GM18519 (cell line): ENCODE data around the gene RB1.

ENCODE experiments used
- ATAC-seq: cut with Tn5 transposase; IDR thresholded peaks from one replicate; pipeline ENCODE4 v1.9.1; 2021; ENCODE audit warnings: mild to moderate bottlenecking, moderate library complexity; ENCODE audit not compliant: unreplicated experiment, low FRiP score

RB1 gene

DNA sequence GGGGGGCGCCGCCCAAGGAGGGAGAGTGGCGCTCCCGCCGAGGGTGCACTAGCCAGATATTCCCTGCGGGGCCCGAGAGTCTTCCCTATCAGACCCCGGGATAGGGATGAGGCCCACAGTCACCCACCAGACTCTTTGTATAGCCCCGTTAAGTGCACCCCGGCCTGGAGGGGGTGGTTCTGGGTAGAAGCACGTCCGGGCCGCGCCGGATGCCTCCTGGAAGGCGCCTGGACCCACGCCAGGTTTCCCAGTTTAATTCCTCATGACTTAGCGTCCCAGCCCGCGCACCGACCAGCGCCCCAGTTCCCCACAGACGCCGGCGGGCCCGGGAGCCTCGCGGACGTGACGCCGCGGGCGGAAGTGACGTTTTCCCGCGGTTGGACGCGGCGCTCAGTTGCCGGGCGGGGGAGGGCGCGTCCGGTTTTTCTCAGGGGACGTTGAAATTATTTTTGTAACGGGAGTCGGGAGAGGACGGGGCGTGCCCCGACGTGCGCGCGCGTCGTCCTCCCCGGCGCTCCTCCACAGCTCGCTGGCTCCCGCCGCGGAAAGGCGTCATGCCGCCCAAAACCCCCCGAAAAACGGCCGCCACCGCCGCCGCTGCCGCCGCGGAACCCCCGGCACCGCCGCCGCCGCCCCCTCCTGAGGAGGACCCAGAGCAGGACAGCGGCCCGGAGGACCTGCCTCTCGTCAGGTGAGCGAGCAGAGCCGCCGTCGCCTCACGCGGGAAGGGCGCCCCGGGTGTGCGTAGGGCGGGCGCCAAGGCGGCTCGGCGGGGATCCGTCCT is at the start of gene RB1:
Gene RB1, plus strand, starts transcription at position 393 of the 784 bp plus-strand sequence. Its CDS starts 162 bp downstream, at position 555.
- peak; percentile 60 for ATAC-seq

DNA sequence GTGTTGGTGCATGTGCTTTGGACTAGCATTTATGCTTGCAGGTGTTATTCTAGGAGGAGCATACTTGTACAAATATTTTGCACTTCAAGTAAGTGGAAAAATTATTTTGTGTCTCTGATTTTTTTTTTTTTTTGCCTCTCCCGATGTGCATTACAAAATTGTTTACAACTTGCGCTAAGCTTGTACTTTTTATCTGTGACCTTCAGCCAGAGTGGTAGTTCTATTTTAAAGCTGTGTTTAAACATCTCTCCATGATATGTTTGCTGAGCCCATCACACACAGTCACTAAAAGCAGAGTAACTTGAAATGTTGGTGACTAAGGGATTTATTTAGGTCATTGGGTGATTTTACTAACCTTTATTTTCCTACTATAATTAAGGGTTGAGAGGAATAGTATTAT is 49.7 kb upstream of the RB1 start:
- ATAC-seq = no peak

DNA sequence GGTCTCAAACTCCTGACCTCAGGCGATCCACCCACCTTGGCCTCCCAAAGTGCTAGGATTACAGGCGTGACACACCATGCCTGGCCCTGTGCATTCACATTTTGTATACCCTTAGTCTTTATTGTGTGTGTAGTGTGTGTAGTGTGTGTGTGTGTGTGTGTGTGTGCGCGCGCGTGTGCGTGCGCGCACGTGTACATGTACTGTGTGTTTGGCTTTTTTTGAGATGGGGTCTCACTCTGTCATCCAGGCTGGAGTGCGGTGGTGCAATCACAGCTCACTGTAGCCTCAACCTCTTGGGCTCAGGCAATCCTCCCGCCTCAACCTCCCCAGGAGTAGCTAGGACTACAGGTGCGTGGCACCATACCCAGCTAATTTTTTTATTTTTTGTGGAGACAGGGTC is 48.5 kb upstream of the RB1 start:
- no peak for ATAC-seq

DNA sequence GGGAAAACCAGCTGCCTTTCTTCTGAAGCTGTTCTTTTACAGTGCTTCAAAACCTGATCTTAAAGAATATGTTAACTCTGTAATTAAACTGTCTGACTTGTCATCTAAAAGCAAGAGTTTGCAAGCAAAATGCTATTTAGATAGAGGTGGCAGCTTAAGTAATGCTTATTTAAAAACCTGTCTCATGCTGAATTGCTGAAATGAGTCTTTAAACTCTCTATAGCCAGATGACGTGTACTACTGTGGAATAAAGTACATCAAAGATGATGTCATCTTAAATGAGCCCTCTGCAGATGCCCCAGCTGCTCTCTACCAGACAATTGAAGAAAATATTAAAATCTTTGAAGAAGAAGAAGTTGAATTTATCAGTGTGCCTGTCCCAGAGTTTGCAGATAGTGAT is 47.6 kb upstream of the RB1 start:
- no peak for ATAC-seq

DNA sequence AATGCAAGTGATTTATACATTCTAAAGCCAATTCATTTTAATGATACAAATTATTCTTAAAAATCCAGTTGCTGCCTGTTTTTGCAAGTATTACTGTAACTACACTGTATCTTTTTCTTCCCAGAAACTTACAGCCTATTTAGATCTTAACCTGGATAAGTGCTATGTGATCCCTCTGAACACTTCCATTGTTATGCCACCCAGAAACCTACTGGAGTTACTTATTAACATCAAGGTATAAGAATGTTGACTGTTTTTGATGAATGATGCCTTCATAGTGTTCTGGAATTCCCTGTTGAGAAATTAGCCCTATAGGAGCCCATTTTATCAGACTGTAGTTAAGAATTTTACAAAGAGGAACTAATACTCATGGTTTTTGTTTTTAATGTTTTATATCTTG is 45.5 kb upstream of the RB1 start:
- no peak for ATAC-seq

DNA sequence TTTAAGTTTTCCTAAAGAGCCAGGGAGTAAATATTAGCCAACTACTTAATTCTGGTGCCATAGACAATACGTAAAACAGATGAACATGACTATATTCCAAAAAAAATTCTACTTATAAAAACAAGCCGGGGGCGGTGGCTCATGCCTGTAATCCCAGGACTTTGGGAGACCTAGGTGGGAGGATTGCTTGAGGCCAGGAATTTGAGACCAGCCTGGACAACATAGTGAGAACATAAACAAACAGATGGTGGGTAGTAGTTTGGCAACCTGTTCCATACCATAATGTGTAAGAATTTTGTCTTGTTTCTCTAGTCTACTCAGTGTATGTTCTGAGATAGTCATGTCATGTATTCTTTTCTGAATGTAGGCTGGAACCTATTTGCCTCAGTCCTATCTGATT is 45.1 kb upstream of the RB1 start:
- no peak for ATAC-seq

DNA sequence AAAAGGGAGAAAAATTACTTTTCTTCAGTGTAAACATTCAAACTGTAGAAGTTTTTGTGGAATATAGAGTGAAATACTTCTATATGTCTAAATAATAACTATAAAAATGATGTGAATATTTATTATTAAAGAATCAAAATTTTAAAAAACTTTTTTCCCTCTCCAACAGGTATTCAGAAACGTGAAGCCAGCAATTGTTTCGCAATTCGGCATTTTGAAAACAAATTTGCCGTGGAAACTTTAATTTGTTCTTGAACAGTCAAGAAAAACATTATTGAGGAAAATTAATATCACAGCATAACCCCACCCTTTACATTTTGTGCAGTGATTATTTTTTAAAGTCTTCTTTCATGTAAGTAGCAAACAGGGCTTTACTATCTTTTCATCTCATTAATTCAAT is 42.6 kb upstream of the RB1 start:
- ATAC-seq = no peak

DNA sequence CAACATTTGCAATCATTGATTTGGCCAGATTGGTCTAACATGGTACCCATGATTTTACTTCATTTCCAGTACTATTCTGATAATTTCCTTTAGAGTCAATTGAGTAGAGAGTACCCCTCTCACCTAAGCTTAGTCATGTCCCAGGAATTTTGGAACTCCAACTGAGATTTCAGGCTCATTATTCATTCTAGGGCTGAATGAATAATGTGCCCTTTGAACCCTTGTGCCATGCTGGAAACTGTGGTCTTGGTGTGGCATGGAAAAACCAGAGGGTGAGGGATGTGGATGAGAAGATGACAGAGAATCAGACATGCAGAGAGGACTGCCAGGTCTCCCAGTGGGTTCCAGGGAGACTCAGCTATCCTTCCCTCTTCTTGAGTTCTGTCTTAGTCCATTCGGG is 40.4 kb upstream of the RB1 start:
- no peak for ATAC-seq

DNA sequence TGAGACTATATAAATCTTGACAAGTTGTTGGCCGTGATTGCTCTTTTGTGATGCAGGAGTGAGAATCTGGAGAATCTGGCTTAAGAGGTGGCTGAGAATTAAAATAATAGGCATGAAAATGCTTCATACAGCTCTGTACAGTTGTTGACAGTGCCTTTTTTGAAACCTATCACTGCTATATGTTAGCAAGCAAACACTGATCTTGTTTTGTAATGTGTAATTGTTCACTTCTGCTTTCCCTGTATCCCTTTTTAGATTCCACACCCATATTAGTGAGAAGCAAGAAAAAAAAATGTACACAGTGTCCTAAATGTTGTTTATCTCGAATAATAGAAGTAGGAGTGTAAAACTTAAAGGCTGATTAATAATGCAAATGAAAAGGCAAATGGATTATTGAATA is 39.5 kb upstream of the RB1 start:
- ATAC-seq = no peak

DNA sequence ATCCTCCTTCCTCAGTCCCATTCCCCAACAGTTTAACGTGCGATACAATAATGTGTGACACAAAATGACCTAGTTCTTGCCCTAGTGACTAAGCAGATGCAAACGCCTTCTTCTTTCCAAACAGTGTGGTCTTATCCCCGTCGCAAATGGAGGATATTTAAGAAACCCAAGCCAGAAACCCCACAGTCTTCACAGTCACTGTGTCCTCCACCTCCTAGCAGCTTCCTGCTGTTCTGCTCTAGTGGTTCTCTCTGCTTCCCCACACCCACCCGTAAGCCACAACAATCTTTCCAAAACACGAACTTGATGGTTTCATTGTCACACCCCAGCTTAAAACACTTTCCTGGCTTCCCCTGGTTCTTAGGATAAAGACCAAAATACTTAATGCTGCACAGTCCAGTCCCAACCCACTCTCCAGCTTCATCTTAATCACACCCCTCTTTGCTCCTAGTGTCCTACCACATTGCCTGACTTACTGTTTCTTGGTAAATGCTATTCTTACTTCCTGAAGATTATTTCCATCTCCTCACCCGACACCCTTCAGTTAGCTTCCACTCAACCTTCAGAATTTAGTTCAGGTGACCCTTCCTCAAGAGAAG is 38.2 kb upstream of the RB1 start:
- ATAC-seq = no peak

DNA sequence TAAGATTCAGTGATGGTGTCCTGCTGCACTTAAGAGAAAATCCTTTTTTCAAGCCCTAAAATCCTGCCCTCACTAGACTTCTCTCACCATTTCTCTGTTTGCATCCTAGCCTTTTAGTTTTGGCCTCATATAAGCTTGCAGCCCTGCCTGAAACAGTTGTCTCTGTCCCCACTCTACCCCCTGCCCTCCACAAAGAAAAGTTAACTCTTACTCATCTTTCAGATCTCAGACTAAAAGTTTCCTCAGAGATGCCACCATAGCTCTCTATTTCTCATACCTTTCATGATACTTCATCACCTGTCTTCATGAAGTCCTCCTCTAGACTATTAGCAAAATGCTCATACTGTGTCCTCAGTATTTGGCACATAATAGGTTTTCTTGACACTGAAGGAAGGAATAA is 37.4 kb upstream of the RB1 start:
- ATAC-seq = no peak

DNA sequence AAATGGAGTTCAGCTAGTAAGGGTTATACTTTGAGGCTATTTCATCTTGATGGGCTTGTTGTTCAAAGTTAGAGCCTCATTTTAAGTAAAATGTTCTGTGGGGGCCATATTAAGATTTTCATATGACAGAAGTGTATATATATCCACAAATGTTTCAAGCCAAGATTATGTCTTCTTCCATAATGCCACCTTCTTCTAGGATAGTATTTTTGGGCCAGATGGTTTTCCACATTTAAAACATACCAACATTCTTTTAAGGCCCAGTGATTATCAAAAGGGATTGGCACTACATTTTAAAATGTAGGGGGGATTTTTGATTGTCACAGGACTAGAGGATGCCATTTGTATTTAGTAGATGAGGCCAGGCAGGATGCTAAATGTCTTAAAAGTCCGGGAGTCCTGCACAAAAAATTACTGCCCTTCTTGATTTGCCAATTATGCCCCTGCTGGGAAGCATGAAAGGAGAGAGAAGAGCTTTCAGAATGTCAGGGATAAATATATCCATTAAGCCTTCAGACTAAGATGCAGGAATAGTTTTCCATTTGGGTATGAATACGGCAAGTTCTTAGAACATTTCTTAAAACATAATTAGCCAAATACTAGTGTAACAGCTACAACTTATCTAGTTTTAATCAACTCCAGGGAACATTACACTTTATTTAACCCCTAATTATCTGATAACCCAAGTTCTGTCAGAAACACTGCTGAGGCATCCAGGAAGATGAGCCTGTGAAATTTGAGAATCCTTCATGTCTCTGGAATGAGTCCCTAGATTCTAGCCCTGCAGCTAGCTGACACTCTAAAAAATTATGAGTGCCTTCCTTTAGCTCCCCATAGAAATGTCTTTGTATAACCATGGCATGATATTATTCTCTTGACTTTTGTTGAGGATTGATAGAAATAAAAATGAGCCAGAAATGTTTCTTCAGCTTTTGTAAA is 36.6 kb upstream of the RB1 start:
- ATAC-seq = no peak

DNA sequence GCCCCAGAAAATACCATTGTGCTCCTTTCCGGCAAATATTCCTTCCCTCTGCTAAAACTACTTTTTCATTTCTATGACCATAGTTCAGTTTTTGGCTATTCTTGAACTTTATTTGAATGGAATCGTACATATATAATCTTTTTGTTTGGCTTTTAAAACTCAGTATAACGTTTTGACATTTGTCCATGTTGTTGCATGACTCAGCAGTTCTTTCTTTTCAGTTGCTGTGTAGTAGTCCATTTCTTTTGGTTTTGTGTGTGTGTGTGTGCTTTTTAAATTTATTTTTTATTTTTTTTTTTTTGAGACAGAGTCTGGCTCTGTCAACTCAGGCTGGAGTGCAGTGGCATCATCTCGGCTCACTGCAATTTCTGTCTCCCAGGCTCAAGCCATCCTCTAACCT is 35.5 kb upstream of the RB1 start:
- ATAC-seq = no peak

DNA sequence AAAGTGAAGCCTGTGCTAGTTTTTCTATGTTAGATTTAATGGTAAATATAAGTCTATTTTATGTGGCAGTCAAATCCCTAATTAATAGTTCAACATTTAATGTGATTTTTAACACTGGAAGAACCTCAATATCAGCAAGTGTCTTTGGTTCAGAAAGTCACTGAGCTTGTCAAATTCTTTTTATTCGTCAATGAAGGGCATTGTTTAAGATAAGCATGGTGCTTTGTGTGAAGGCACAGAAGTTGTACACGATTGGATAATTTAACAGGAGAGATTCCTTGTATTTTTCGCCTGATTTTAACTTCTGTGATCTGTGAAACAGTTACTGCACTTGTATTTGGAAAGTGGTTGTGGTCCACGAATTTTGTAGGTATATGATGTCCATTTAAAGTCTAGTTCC is 30.2 kb upstream of the RB1 start:
- ATAC-seq = no peak

DNA sequence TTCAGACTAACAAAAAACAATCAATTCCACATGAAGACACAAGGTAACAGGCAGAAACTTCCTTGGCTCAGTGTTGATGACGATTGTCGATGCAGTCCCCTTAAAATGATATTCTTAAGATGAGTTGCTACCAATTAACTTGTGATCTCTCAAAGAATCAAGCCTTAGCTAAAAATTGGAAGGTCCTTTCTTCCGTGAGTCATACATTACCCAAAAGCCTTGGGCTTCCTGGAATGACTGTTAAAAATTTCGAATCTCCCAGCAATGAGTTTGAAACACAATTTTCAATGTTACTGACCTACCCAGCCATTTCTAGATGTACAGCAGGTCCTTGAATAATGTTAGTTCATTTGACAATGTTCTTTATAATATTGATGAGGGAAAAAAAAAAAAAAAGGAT is 28.0 kb upstream of the RB1 start:
- no peak for ATAC-seq

DNA sequence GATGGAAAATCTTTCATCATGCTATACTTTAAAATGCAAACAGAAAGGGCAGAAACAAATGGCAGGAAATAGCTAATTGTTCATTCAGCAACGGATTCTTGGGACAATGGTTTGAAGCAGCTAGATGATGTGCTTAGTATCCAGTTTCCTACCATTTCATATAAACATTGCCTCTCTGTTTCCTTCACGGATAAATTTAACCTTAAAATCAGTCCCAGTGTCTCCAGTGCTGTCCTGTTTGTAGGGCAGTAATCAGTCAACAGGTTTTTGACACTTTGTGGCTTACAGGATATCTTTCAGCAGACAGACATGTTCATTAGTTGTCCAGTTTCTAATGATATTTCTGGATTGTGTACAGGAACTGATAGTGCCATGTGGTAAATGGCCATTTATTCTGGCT is 24.7 kb upstream of the RB1 start:
- ATAC-seq = no peak

DNA sequence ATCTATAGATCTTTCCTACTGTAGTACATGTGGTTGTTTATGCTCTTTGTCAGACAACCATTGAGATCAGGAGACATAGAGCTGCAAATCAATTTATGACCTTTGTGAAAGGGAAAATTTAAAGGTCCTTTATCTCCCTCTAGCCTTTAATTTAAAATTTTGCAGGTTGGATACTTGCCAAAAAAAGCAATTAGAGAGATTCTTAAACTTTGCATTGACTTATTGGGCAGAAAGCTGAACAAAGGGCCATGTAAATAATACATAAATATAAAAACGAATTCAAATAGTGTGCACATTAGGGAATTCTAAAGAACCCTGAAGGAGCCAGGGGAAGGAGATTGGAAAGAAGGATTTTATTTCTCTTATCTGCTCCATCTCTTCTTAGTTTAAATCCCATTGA is 22.0 kb upstream of the RB1 start:
- ATAC-seq = no peak

DNA sequence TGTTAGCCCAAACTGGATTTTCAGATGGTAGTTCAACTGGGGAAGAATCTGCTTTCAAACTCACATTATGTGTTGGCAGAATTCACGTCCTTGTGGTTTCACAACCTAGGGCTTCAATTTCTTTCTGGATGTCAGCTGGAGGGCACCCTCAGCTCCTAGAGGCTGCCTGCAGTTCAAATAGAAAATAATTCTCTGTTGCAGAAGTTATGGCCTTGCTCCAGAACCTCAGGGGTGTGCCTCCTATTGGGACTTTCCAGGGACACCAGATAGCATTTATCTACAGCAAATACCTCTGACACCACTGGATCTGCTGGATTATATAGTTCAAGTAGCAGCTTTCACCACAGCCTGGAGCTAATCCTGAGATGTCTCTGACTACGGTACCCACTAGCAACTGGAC is 11.8 kb upstream of the RB1 start:
- ATAC-seq = no peak

DNA sequence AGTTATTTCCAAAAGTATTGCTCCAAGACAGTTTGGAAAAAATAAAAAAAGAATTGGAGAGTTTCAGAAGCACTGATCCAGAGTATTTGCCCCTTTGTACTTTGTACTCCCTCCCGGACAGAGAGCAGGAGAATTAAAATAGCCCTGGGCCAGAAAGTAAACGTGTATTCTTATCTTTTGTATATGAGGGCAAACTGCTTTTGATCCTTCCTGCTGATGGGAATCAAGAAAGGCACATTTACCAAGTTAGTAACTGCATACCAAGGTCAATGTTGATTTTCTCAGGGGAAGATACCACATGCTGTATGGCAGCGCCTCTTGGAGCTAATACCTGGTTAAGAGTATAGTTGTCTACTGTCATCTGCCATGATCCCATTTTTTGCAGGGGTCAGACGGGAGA is 10.9 kb upstream of the RB1 start:
- ATAC-seq = no peak

DNA sequence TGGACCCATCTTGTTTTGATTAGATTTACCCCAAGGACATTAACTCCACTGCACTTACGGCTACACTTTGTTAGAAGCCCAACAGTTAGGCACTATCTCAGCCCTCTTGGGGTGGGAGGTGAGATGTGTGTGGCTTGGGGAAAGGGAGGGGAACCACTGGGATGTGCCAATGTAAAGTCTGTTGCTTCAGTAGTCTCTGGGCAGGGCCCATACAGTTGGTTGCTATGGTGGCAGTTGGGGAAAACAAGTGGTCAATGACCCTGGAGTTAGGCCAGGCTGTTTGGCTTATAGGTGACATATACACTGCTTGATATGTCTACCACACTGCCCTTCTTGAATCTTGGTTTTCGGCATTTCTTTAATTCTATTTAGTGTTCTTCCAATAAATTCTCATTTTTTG is 8.9 kb upstream of the RB1 start:
- no peak for ATAC-seq

DNA sequence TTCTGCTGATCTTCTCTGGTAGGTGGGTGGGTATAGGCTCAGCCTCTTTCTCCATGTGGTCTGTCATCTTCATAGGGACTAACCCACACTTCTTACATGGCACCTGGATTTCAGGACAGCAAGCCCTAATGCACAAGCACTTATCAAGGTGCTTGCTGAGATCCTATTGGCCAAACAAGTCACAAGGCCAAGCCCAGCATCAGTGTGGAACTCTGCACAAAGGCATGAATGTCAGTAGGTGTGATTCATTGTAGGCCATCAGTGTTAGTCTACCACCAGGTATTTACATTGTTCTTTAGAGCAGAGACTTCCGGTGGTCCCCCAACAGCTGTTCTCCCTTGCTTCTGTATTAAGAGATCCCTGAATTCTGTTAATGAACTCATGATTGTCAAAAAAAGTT is 8.3 kb upstream of the RB1 start:
- ATAC-seq = no peak
